Ishikawa (cell line): ENCODE measurements around the gene HOXB8.

Experiments
- CEBPB ChIP-seq: IDR thresholded peaks from 2 replicates; pipeline ENCODE4 v1.6.1; 2012
- CREB1 ChIP-seq: IDR thresholded peaks from 2 replicates; pipeline ENCODE4 v1.6.1; 2012; ENCODE audit warnings: low read depth
- EGR1 ChIP-seq: IDR thresholded peaks from 2 replicates; pipeline ENCODE4 v1.6.1; 2012
- EP300 ChIP-seq: IDR thresholded peaks from 2 replicates; pipeline ENCODE4 v1.6.1; 2012; ENCODE audit warnings: borderline replicate concordance
- FOXM1 ChIP-seq: IDR thresholded peaks from 2 replicates; pipeline ENCODE4 v1.6.1; 2012; ENCODE audit warnings: low read depth, borderline replicate concordance
- MAX ChIP-seq: IDR thresholded peaks from 2 replicates; pipeline ENCODE4 v1.6.1; 2012
- NFIC ChIP-seq: IDR thresholded peaks from 2 replicates; pipeline ENCODE4 v1.6.1; 2012
- RAD21 ChIP-seq: IDR thresholded peaks from 2 replicates; pipeline ENCODE4 v1.6.1; 2012; ENCODE audit warnings: low read depth
- REST ChIP-seq: IDR thresholded peaks from 2 replicates; pipeline ENCODE4 v1.6.1; 2012; ENCODE audit warnings: low read depth, mild to moderate bottlenecking
- TAF1 ChIP-seq: IDR thresholded peaks from 2 replicates; pipeline ENCODE4 v1.6.1; 2012; ENCODE audit warnings: low read depth, mild to moderate bottlenecking
- TCF12 ChIP-seq: IDR thresholded peaks from 2 replicates; pipeline ENCODE4 v1.6.1; 2012; ENCODE audit warnings: low read depth
- TEAD4 ChIP-seq: IDR thresholded peaks from 2 replicates; pipeline ENCODE4 v1.6.1; 2012
- USF1 ChIP-seq: IDR thresholded peaks from 2 replicates; pipeline ENCODE4 v1.6.1; 2012
- YY1 ChIP-seq: IDR thresholded peaks from 2 replicates; pipeline ENCODE4 v1.6.1; 2012; ENCODE audit warnings: low read depth
- ZBTB7A ChIP-seq: IDR thresholded peaks from 2 replicates; pipeline ENCODE4 v1.6.1; 2012; ENCODE audit warnings: low read depth

HOXB8 gene

GRCh38 chr17:48644159-48644558 is 29.1 kb upstream of the HOXB8 start:
- no peak for TF ChIP-seq REST
- no peak for TF ChIP-seq RAD21
- TF ChIP-seq TAF1, result no peak
- TF ChIP-seq TCF12, result no peak
- TF ChIP-seq YY1, result no peak
- TF ChIP-seq MAX, result no peak
- TF ChIP-seq NFIC, result no peak
- no peak for TF ChIP-seq CEBPB
- TF ChIP-seq FOXM1, result no peak
- TF ChIP-seq EGR1, result no peak
- TF ChIP-seq TEAD4, result no peak
- TF ChIP-seq USF1, result no peak
- TF ChIP-seq EP300, result no peak
- no peak for TF ChIP-seq ZBTB7A
- TF ChIP-seq CREB1, result no peak

GRCh38 chr17:48643697-48644012 is 28.6 kb upstream of the HOXB8 start:
- no peak for TF ChIP-seq CREB1
- no peak for TF ChIP-seq TCF12
- TF ChIP-seq USF1, result no peak
- TF ChIP-seq MAX, result no peak
- TF ChIP-seq EGR1, result no peak
- no peak for TF ChIP-seq CEBPB
- no peak for TF ChIP-seq EP300
- TF ChIP-seq ZBTB7A, result no peak
- TF ChIP-seq TEAD4, result no peak
- no peak for TF ChIP-seq FOXM1
- no peak for TF ChIP-seq YY1
- TF ChIP-seq NFIC, result no peak
- TF ChIP-seq REST, result no peak
- TF ChIP-seq TAF1, result no peak

GRCh38 chr17:48642843-48643696 is 28.0 kb upstream of the HOXB8 start:
- no peak for TF ChIP-seq TAF1
- no peak for TF ChIP-seq ZBTB7A
- TF ChIP-seq CEBPB, result no peak
- TF ChIP-seq NFIC, result no peak
- TF ChIP-seq TEAD4, result no peak
- no peak for TF ChIP-seq YY1
- no peak for TF ChIP-seq CREB1
- no peak for TF ChIP-seq MAX
- no peak for TF ChIP-seq TCF12
- no peak for TF ChIP-seq FOXM1
- TF ChIP-seq EP300, result no peak
- no peak for TF ChIP-seq RAD21
- TF ChIP-seq REST, result no peak

GRCh38 chr17:48642059-48642842 is 27.2 kb upstream of the HOXB8 start:
- TF ChIP-seq REST (no peak), CREB1 (no peak), TCF12 (no peak), CEBPB (no peak), YY1 (no peak), EP300 (no peak), NFIC (no peak), MAX (no peak), EGR1 (no peak)
